ENCODE data around the gene FAM20C. TPM values are rescaled to one million over a fixed set of nuclear protein-coding genes. Genes with fewer than 3 reads are reported as not detected.

FAM20C gene
- total and polyA plus RNA-seq, 2 of the 8 experiments (the other 6 are each of a cell fraction or from before 2014, with no cell fraction given), result 9.5 to 34.8 TPM

DNA sequence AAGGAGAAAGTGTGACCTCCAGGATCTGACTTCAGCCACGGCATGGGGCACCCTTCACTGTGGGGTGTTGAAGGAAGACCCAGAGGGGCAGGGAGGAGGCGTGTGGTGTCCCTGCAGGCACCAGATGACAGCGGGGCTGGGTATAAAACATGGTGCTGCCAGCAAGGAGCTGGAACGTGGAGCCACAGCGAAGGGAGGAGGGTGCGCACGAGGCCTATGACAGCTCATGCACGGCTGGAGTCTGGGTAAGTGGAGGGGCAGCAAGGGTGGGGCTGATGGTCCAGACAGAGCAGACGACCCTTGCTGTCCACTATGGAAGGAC is 69.8 kb downstream of the FAM20C start:
- POLR2A ChIA-PET (ENCODE audit: partially characterized antibody), result no interaction called here
- Histone ChIP-seq H4K20me1 (replicated peaks in 1 of 2; ENCODE audit: control insufficient read depth in 1 of 2, insufficient read depth in 2 of 2, low read length in 2 of 2) (no peaks in the 10 kb centered on the region), H3K36me3 (ENCODE audit: control insufficient read depth in 2 of 4, insufficient read depth in 4 of 4, low read length in 3 of 4) (peaks cover 5 to 44% (median 21%) of the 10 kb centered on the region in 4 experiments; a peak in 6 of 8 replicates), H4K91ac (replicated peaks; ENCODE audit: insufficient read length, low read length) (no peak overlapping the region), H2BK12ac (ENCODE audit: low read depth, low read length) (no peak overlapping the region), H3K4me3 (ENCODE audit: extremely low read depth in 1 of 4, insufficient read depth in 2 of 4, low read depth in 3 of 4, low read length in 4 of 4) (peak overlapping the region in 2 of 4 experiments; percentile 2 to 31; a peak in 3 of 8 replicates), H2BK5ac (ENCODE audit: low read depth, low read length) (no peak overlapping the region), H3K23me2 (ENCODE audit: low read depth, low read length) (no peaks in the 10 kb centered on the region), H3K23ac (ENCODE audit: insufficient read length) (no peak overlapping the region), H3K79me1 (ENCODE audit: low read depth, low read length) (0 out of 2 replicates have a peak, but pooled peaks cover 2% of the 10 kb centered on the region), H3K9ac (replicated peaks in 1 of 4; ENCODE audit: extremely low read depth in 1 of 4, low read depth in 3 of 4, low read length in 3 of 4) (no peak overlapping the region), H3K4me2 (ENCODE audit: insufficient read depth in 1 of 2, low read depth in 2 of 2, low read length in 2 of 2) (no peak overlapping the region), H3K27ac (ENCODE audit: low read depth, low read length) (no peak overlapping the region), H3K56ac (replicated peaks; ENCODE audit: insufficient read length, low read depth, low read length) (no peak overlapping the region), H3K9me3 (ENCODE audit: insufficient read depth in 2 of 2, low read depth in 1 of 2, low read length in 1 of 2) (peaks cover 68 to 96% of the 10 kb centered on the region in 2 experiments), H2BK20ac (ENCODE audit: low read length) (no peak overlapping the region), H4K8ac (ENCODE audit: extremely low read depth, insufficient read depth, low read length) (no peak overlapping the region), H3K14ac (ENCODE audit: insufficient read length) (no peak overlapping the region), H2BK15ac (ENCODE audit: low read length) (no peak overlapping the region), H4K5ac (ENCODE audit: insufficient read length, low read depth, low read length) (no peak overlapping the region), H2BK120ac (replicated peaks; ENCODE audit: low read depth, low read length) (no peak overlapping the region), H3K4ac (replicated peaks; ENCODE audit: insufficient read length, low read depth, low read length) (no peak overlapping the region), H2AK5ac (ENCODE audit: low read depth, low read length) (no peak overlapping the region), H2AFZ (ENCODE audit: low read length) (no peak overlapping the region), H3K18ac (ENCODE audit: extremely low read depth, low read length) (no peak overlapping the region), H3K4me1 (replicated peaks in 1 of 4; ENCODE audit: control insufficient read depth in 3 of 4, insufficient read depth in 4 of 4, low read length in 3 of 4) (no peaks in the 10 kb centered on the region), H3K27me3 (replicated peaks in 1 of 4; ENCODE audit: control insufficient read depth in 3 of 4, extremely low read depth in 1 of 4, insufficient read depth in 3 of 4, low read length in 3 of 4) (peaks cover 0 to 2% (median 0%) of the 10 kb centered on the region in 4 experiments; a peak in 1 of 7 replicates), H3K79me2 (ENCODE audit: control insufficient read depth in 1 of 2, insufficient read depth in 2 of 2, low read length in 2 of 2) (no peaks in the 10 kb centered on the region)
- CTCF ChIA-PET (ENCODE audit: partially characterized antibody), result interaction anchor here (1.0 to 1.3 kb wide), 6 partner anchors 8 to 204 kb away, joined by 3 to 7 read pairs (median 4); no protein-coding TSS in a partner anchor
- 92% methylated on average over 9 of the region's 9 CpGs; no CpG with 5 or more reads in 1 of the 2 experiments for WGBS, 2 experiments (ENCODE audit: extremely low coverage in 1 of 2, insufficient coverage in 1 of 2, insufficient read length in 1 of 2, insufficient replicate concordance in 2 of 2, low coverage in 1 of 2, low lambda C conversion rate in 2 of 2, missing lambda C conversion rate in 1 of 2)
- DNase-seq (ENCODE audit: low read depth in 1 of 2, low spot score in 2 of 2) (no peak), FAIRE-seq (no peak)
- TF ChIP-seq FOSL1 (IDR thresholded peaks at IDR 0.05; ENCODE audit: insufficient read depth, low read depth, low read length), result no peak
- no peak for TF ChIP-seq HDAC2 (IDR thresholded peaks at IDR 0.05; ENCODE audit: borderline replicate concordance in 1 of 2, low read depth in 2 of 2, low read length in 2 of 2)
- peak; percentile 64; the same call in 1 of the 2 replicates for TF ChIP-seq POLR2AphosphoS5 (IDR thresholded peaks at IDR 0.05; ENCODE audit: low read depth, low read length)
